GM18507 (cell line): Measurements from ENCODE around the gene TMEM135.

Source experiments
- DNase-seq: peaks from one replicate; pipeline ENCODE4 v3.0.0; 2011; ENCODE audit warnings: low read depth; ENCODE audit not compliant: insufficient read length; ENCODE audit errors: extremely low spot score
- FAIRE-seq: peaks from 2 replicates; lab custom pipeline; 2011; peaks lifted over from hg19 to GRCh38; lab: Jason Lieb, UNC

TMEM135 gene

GRCh38 chr11:87366763-87367405 is 329.1 kb downstream of the TMEM135 start:
- FAIRE-seq (no peak), DNase-seq (no peak)

- no peak for DNase-seq
- FAIRE-seq: no peak
These were observed 330.4 kb downstream of the TMEM135 start for GRCh38 chr11:87368151-87368550.

- no peak for DNase-seq
- FAIRE-seq: no peak
These were observed 331.2 kb downstream of the TMEM135 start for GRCh38 chr11:87368858-87369480.

GRCh38 chr11:87369888-87370287 is 332.2 kb downstream of the TMEM135 start:
- no peak for DNase-seq
- no peak for FAIRE-seq

- DNase-seq: no peak
- FAIRE-seq: no peak
These were observed 334.3 kb downstream of the TMEM135 start for GRCh38 chr11:87372065-87372464.
